ENCODE measurements around the gene MACROD2.
"Not testable (repeated sequence)": the region's sequence is repeated elsewhere in the genome, so short reads cannot be mapped to it uniquely, and the experiment has no call there.

MACROD2 gene

DNA sequence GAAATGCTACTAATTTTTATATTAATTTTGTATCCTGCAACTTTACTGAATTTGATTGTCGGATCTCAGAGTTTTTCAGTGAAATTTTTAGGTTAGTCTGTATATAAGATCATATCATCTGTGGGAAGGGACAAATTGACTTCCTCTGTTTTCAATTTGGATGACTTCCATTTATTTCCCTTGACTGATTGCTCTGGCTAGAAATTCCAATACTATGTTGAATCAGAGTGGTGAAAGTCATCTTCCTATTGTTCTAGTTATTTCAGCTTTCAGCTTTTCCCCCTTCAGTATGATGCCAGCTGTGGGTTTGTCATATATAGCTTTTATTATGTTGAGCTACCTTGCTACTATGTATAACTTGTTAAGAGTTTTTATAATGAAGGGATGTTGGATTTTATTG, 1806.7 kb downstream of the MACROD2 start:
- TF ChIP-seq, protein P1, sequence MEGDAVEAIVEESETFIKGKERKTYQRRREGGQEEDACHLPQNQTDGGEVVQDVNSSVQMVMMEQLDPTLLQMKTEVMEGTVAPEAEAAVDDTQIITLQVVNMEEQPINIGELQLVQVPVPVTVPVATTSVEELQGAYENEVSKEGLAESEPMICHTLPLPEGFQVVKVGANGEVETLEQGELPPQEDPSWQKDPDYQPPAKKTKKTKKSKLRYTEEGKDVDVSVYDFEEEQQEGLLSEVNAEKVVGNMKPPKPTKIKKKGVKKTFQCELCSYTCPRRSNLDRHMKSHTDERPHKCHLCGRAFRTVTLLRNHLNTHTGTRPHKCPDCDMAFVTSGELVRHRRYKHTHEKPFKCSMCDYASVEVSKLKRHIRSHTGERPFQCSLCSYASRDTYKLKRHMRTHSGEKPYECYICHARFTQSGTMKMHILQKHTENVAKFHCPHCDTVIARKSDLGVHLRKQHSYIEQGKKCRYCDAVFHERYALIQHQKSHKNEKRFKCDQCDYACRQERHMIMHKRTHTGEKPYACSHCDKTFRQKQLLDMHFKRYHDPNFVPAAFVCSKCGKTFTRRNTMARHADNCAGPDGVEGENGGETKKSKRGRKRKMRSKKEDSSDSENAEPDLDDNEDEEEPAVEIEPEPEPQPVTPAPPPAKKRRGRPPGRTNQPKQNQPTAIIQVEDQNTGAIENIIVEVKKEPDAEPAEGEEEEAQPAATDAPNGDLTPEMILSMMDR (IDR thresholded peaks at IDR 0.05; ENCODE audit: borderline replicate concordance, insufficient read depth, low read depth, low read length): no peak
- H3K4me3 ChIP-seq (ENCODE audit: low read depth, low read length): no peak overlapping the region

GRCh38 chr20:15805154-15805553, 1809.8 kb downstream of the MACROD2 start:
- no peak overlapping the region for H3K4me3 ChIP-seq (ENCODE audit: low read depth, low read length)
- TF ChIP-seq, protein P1 (IDR thresholded peaks at IDR 0.05; ENCODE audit: borderline replicate concordance, insufficient read depth, low read depth, low read length): no peak

DNA sequence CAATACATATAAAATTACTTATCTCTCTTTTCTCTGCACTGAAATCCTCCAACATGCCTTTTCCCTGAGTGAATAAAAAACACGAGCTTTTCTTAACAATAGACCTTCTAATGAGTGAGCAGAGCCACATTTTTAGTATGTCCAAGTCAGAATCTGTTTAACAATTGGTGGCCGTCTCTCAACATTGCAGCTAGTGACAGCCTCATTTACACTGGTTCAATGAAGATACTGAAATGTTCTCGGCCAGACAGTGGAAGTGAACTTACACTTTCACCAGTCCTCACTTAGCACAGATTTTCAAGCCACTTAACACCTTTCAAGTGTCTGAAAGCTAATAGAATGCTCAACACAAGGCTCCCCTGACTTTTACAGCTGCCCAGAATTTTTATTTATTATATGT, 1810.8 kb downstream of the MACROD2 start:
- H3K4me3 ChIP-seq (ENCODE audit: low read depth, low read length): no peak overlapping the region
- TF ChIP-seq, protein P1 (IDR thresholded peaks at IDR 0.05; ENCODE audit: borderline replicate concordance, insufficient read depth, low read depth, low read length): no peak

DNA sequence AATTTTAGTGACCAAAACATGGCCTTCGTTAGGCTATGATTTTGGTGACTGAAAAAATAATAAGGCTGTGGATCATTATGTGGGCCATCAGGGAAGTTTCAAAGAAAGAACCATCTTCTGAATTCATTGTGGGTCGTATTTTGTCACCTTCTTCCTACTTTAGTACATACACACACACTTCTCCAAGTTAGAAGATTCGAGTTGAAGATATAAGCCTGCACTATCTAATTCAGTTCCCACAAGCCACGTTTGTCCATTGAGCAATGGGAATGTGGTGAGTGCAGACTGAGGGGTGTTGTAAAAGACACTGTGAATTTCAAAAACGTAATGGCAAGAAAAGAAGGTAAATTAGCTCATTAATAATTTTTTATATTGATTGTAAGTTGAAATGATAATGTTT, 1812.0 kb downstream of the MACROD2 start:
- TF ChIP-seq, protein P1 (IDR thresholded peaks at IDR 0.05; ENCODE audit: borderline replicate concordance, insufficient read depth, low read depth, low read length): no peak
- H3K4me3 ChIP-seq (ENCODE audit: low read depth, low read length): no peak overlapping the region

DNA sequence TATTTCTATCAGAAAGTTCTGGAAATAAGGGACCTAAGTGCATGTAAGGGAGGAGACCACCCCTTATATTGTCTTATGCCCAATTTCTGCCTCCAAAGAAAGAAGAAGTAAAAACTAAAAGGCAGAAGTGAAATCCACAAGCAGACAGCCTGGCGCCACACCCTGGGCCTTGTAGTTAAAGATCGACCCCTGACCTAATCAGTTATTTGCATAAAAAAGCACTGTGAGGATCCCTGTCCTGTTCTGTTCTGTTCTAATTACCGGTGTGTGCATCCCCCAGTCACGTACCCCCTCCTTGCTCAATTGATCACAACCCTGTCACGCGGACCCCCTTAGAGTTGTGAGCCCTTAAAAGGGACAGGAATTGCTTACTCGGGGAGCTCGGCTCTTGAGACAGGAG, 1812.5 kb downstream of the MACROD2 start:
- H3K4me3 ChIP-seq (ENCODE audit: low read depth, low read length): not testable (repeated sequence)

DNA sequence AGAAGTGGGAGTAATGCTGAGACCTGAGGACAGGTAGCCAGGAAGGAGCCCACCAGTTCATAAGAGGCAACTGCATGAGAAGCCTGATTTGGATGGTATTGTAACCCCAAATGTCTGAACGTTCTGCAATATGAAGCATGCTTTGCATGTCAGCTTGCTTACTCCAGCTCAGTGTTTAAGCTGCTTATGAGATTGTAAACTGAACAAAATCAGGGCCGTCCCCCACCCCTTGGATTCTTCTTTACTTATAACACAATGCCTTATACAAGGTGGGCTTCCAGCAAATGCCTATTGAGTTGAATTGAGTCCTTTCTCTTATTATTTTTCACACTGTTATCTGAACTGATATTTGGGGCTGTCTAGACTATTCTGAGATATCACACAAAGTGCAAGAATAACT, 1816.6 kb downstream of the MACROD2 start:
- no peak overlapping the region for H3K4me3 ChIP-seq (ENCODE audit: low read depth, low read length)
- TF ChIP-seq, protein P1 (IDR thresholded peaks at IDR 0.05; ENCODE audit: borderline replicate concordance, insufficient read depth, low read depth, low read length): no peak

DNA sequence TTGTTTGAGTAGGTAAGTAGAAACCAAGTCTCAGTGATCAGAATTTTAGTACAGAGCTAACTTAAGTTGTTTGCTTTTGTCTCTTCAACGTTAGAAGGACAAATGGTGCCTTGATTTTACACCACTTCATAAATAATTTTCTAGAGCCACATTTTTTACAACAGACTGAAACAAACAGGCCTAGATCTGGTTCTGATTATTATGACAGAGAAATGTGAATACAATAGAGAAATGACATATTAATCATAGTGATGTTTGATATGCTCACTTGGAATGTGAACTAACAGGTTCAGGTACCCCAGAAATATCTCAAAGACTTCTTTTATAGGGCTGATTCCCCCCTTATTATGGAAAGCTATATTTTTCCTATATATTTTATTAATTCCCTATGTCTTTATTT, 1817.4 kb downstream of the MACROD2 start:
- H3K4me3 ChIP-seq (ENCODE audit: low read depth, low read length): no peak overlapping the region
- TF ChIP-seq, protein P1 (IDR thresholded peaks at IDR 0.05; ENCODE audit: borderline replicate concordance, insufficient read depth, low read depth, low read length): no peak

- TF ChIP-seq, protein P1 (IDR thresholded peaks at IDR 0.05; ENCODE audit: borderline replicate concordance, insufficient read depth, low read depth, low read length): no peak
- H3K4me3 ChIP-seq (ENCODE audit: low read depth, low read length): no peak overlapping the region
Observed at GRCh38 chr20:15814360-15814759, 1819.0 kb downstream of the MACROD2 start.

Data from GM12875 (cell line).